GM12801 (cell line): ENCODE results near the gene ATP1A1.

Source experiments
- TF ChIP-seq, protein P1 (sequence below): IDR thresholded peaks from one replicate; pipeline ENCODE4 v1.5.1; 2011; ENCODE audit warnings: control low read depth; ENCODE audit not compliant: insufficient read length; ENCODE audit errors: extremely low read depth

ATP1A1 gene

DNA sequence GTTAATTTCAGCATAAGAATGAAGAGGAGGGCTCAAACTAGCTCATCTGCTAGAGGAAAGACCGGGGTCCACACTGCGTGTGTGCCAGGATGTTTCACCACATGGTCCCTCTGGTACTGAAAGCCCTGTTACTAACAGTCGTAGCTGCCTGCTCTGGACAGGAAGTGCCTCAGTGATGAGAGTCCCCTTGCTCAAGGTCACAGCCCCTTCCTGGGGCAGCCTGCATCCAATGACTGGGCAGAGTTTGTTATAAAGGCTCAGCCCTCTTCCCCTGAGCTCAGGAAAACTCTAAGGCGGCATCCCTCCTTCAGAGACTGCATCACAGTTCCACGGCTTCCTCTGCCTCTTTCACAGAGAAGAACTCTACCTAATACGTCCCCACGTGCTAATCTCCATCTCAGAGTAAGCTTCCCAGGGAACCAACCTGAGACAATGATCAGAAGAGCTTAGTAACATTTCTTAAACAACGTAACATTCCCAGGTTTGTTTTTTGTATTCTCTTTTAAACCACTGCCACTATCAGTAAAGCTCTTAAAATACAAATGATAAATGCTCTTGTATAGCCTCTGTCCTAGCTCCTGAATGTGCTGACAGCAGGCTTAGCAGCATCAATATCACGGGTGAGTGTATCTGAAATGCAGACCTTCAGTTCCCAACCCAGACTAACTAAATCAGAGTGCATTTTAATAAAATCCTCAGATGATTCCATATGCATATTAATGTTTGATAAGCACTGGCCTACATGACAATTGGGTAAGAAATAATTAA lies 38.0 kb upstream of the ATP1A1 start:
- TF ChIP-seq, protein P1, sequence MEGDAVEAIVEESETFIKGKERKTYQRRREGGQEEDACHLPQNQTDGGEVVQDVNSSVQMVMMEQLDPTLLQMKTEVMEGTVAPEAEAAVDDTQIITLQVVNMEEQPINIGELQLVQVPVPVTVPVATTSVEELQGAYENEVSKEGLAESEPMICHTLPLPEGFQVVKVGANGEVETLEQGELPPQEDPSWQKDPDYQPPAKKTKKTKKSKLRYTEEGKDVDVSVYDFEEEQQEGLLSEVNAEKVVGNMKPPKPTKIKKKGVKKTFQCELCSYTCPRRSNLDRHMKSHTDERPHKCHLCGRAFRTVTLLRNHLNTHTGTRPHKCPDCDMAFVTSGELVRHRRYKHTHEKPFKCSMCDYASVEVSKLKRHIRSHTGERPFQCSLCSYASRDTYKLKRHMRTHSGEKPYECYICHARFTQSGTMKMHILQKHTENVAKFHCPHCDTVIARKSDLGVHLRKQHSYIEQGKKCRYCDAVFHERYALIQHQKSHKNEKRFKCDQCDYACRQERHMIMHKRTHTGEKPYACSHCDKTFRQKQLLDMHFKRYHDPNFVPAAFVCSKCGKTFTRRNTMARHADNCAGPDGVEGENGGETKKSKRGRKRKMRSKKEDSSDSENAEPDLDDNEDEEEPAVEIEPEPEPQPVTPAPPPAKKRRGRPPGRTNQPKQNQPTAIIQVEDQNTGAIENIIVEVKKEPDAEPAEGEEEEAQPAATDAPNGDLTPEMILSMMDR = no peak

DNA sequence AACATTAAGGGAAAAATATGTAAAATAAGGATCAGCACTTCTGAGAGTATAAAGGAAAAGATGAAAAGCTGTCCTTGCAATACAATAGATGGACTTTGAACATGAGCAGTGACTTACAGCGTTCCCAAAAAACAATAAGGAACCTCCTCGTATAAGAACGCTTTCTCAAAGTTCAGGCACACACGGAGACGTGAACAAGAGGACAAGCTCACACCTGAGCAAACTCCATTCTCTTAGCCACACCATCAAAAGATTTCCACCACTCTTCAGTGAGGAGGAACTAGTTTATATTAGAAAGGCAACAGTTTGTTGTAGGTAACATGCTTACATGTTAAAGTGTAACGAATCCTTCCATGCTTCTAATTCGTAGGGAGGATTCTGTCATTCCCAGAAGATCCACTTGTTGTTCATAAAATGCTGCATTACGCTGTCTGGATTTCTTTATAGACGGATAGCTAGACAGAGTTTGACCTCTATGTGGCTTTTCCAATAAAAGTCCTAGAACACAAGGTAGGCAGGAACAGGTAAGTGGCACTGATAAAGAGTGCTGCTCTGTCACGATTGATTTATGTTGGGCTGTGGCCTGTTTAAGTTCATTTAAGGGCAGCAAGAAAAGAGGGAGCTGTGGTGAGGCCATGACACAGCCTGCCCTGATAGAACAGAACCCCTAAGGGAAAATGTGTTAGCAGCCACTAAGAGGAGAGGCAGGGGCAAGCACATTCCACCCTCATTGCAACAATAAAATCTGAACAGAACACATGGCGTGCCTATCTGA lies 37.0 kb upstream of the ATP1A1 start:
- TF ChIP-seq, protein P1 = no peak

DNA sequence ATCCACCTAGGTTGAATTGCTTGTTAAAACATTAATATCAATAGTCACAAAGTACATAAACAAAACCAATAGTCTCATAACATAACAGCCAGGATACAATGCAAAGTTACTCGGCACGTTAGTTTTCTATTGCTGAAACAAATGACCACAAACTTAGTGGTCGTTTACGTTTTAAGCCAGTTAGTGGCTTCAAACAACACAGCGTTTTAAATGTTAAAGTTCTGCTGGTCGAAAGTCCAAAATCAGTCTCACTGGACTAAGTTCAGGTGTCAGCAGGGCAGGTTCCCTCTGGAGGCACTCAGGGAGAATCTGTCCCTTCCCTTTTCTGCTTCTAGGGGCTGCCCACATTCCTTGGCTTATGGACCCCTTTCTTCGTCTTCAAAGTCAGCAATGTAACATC lies 35.6 kb upstream of the ATP1A1 start:
- TF ChIP-seq, protein P1 = no peak

GRCh38 chr1:116338400-116338799 lies 34.6 kb upstream of the ATP1A1 start:
- TF ChIP-seq, protein P1 = no peak

DNA sequence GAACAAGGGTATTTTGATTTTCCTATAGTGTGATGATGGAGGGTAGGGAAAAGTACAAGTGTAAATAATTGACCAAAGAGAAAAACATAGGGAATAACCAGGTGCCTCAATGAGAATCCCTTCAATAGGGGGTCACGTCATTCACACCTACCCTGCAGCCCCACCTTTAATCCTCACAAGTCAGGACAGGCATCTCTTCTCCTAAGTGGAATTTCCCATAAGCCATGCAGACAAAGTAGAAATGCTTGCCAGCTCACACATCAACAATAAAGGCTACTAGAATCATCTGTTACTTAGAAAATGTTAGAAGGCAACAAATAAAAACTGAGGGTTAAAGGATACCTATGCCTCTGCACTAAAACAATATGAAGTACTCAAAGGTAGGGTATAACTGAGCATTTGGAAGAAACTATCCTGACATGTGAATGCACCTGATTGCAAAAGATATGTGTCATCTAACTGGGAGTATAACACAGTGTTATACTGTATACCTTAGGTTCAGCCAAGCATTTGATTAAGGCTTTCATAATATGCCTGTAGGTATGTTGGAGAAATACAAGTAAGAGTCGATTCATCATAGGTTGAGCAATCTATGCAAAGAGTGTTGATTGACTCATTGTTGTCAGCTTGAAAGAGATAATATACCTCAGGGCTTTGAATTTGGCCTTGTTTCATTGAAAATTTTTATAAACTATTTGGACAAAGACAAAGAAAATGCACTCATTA lies 32.4 kb upstream of the ATP1A1 start:
- TF ChIP-seq, protein P1 = no peak

- TF ChIP-seq, protein P1 = no peak
These were observed 30.0 kb upstream of the ATP1A1 start for GRCh38 chr1:116343019-116343418.

- TF ChIP-seq, protein P1 = no peak
These were observed 28.0 kb upstream of the ATP1A1 start for GRCh38 chr1:116345011-116345410.
